ENCODE measurements around the gene HMOX2. TPM values are rescaled to one million over a fixed set of nuclear protein-coding genes. Genes with fewer than 3 reads are reported as not detected.

The HMOX2 gene
- total RNA-seq, 1 experiment from 2014 or later, result 42.6 TPM

GRCh38 chr16:4481526-4481925 is 5.3 kb downstream of the HMOX2 start:
- DNase-seq (ENCODE audit: low spot score) (no peak), ATAC-seq (no peak)
- Mint-ChIP-seq H3K4me3 (no peak overlapping the region), H3K9me3 (no peaks in the 10 kb centered on the region), H3K27ac (peak overlapping the region; percentile 91), H3K4me1 (peaks cover 9% of the 10 kb centered on the region), H3K27me3 (ENCODE audit: low read depth) (no peaks in the 10 kb centered on the region), H3K36me3 (no peaks in the 10 kb centered on the region)
- ChIA-PET CTCF (interaction anchor here (1.0 kb wide), 1 partner anchor 66 kb away, joined by 4 read pairs; no protein-coding TSS in a partner anchor), POLR2A (no interaction called here)
- TF ChIP-seq NR1H2 (CRISPR knock-in tag; IDR thresholded peaks at IDR 0.05), result no peak
- no peak for TF ChIP-seq ZNF219 (CRISPR knock-in tag; IDR thresholded peaks at IDR 0.05; ENCODE audit: borderline replicate concordance)
- TF ChIP-seq ZNF671 (CRISPR knock-in tag; IDR thresholded peaks at IDR 0.05), result no peak
- TF ChIP-seq OVOL2 (CRISPR knock-in tag; IDR thresholded peaks at IDR 0.05; ENCODE audit: borderline replicate concordance), result no peak
- no peak for TF ChIP-seq HMGA2 (CRISPR knock-in tag; IDR thresholded peaks at IDR 0.05)
- TF ChIP-seq JUN (CRISPR knock-in tag; IDR thresholded peaks at IDR 0.05), result no peak
- no peak for TF ChIP-seq E2F1 (CRISPR knock-in tag; IDR thresholded peaks at IDR 0.05)
- no peak for TF ChIP-seq PRRX2 (CRISPR knock-in tag; IDR thresholded peaks at IDR 0.05)
- TF ChIP-seq ZBTB21 (CRISPR knock-in tag; IDR thresholded peaks at IDR 0.05; ENCODE audit: borderline replicate concordance), result no peak
- TF ChIP-seq TCF7 (CRISPR knock-in tag; IDR thresholded peaks at IDR 0.05; ENCODE audit: low read depth), result no peak
- no peak for TF ChIP-seq FOXP4 (CRISPR knock-in tag; IDR thresholded peaks at IDR 0.05)
- no peak for TF ChIP-seq MAX (CRISPR knock-in tag; IDR thresholded peaks at IDR 0.05)

- ATAC-seq (no peak), DNase-seq (ENCODE audit: low spot score) (no peak)
- ChIA-PET POLR2A (no interaction called here), CTCF (interaction anchor here (1.0 kb wide), 1 partner anchor 66 kb away, joined by 4 read pairs; no protein-coding TSS in a partner anchor)
- Mint-ChIP-seq H3K27me3 (ENCODE audit: low read depth) (no peaks in the 10 kb centered on the region), H3K4me1 (peaks cover 9% of the 10 kb centered on the region), H3K36me3 (no peaks in the 10 kb centered on the region), H3K27ac (0 out of 2 replicates have a peak overlapping the region, but pooled peaks have one; percentile 7), H3K9me3 (no peaks in the 10 kb centered on the region), H3K4me3 (no peak overlapping the region)
- TF ChIP-seq GABPB1 (CRISPR knock-in tag; IDR thresholded peaks at IDR 0.05), result no peak
- TF ChIP-seq ZNF121 (CRISPR knock-in tag; IDR thresholded peaks at IDR 0.05), result no peak
- no peak for TF ChIP-seq MLX (CRISPR knock-in tag; IDR thresholded peaks at IDR 0.05)
- no peak for TF ChIP-seq TEAD1 (CRISPR knock-in tag; IDR thresholded peaks at IDR 0.05)
- TF ChIP-seq ZMAT4 (CRISPR knock-in tag; IDR thresholded peaks at IDR 0.05), result no peak
- no peak for TF ChIP-seq ZNF281 (CRISPR knock-in tag; IDR thresholded peaks at IDR 0.05)
- no peak for TF ChIP-seq GRHL2 (CRISPR knock-in tag; IDR thresholded peaks at IDR 0.05; ENCODE audit: insufficient replicate concordance, severe bottlenecking)
- TF ChIP-seq ZNF512 (CRISPR knock-in tag; IDR thresholded peaks at IDR 0.05; ENCODE audit: borderline replicate concordance), result no peak
- TF ChIP-seq STAT6 (CRISPR knock-in tag; conservative IDR thresholded peaks at IDR 0.05; ENCODE audit: low read depth), result no peak
- no peak for TF ChIP-seq TP53 (CRISPR knock-in tag; IDR thresholded peaks at IDR 0.05)
- TF ChIP-seq NR2C2 (CRISPR knock-in tag; IDR thresholded peaks at IDR 0.05), result no peak
- TF ChIP-seq CREM (CRISPR knock-in tag; IDR thresholded peaks at IDR 0.05), result no peak
- TF ChIP-seq MXD4 (CRISPR knock-in tag; IDR thresholded peaks at IDR 0.05; ENCODE audit: borderline replicate concordance), result no peak
- TF ChIP-seq SOX15 (CRISPR knock-in tag; IDR thresholded peaks at IDR 0.05), result no peak
Observed at GRCh38 chr16:4481963-4482362, 5.8 kb downstream of the HMOX2 start.

All from WTC11 (cell line).